HG02623 (cell line): ENCODE measurements around the gene CHMP4A.

ENCODE experiments used
- ATAC-seq: cut with Tn5 transposase; IDR thresholded peaks from one replicate; pipeline ENCODE4 v1.9.1; 2021; ENCODE audit warnings: moderate library complexity; ENCODE audit not compliant: unreplicated experiment

The CHMP4A gene

GRCh38 chr14:24212924-24213865, at the start of gene CHMP4A:
TSS of gene CHMP4A (minus strand) at chr14:24213488. CDS start at chr14:24213439, 49 bp downstream.
- ATAC-seq, result peak; percentile 68

- no peak for ATAC-seq
Observed at GRCh38 chr14:24261969-24262327, 48.7 kb upstream of the CHMP4A start.

GRCh38 chr14:24261256-24261968, 48.1 kb upstream of the CHMP4A start:
- ATAC-seq, result no peak

- no peak for ATAC-seq
Observed at GRCh38 chr14:24260780-24261157, 47.5 kb upstream of the CHMP4A start.

- no peak for ATAC-seq
Observed at GRCh38 chr14:24260026-24260779, 46.9 kb upstream of the CHMP4A start.

GRCh38 chr14:24259282-24260025, 46.2 kb upstream of the CHMP4A start:
- ATAC-seq, result no peak

GRCh38 chr14:24258548-24259265, 45.4 kb upstream of the CHMP4A start:
- no peak for ATAC-seq

- ATAC-seq, result no peak
Observed at GRCh38 chr14:24258119-24258518, 44.8 kb upstream of the CHMP4A start.

GRCh38 chr14:24256960-24257359, 43.7 kb upstream of the CHMP4A start:
- no peak for ATAC-seq

- no peak for ATAC-seq
Observed at GRCh38 chr14:24255931-24256711, 42.8 kb upstream of the CHMP4A start.

- ATAC-seq, result no peak
Observed at GRCh38 chr14:24255438-24255837, 42.1 kb upstream of the CHMP4A start.

- no peak for ATAC-seq
Observed at GRCh38 chr14:24254630-24255392, 41.5 kb upstream of the CHMP4A start.

- ATAC-seq, result no peak
Observed at GRCh38 chr14:24253936-24254335, 40.6 kb upstream of the CHMP4A start.

- no peak for ATAC-seq
Observed at GRCh38 chr14:24252289-24253124, 39.2 kb upstream of the CHMP4A start.

- no peak for ATAC-seq
Observed at GRCh38 chr14:24251880-24252288, 38.6 kb upstream of the CHMP4A start.

GRCh38 chr14:24250354-24250753, 37.1 kb upstream of the CHMP4A start:
- no peak for ATAC-seq

GRCh38 chr14:24249230-24250021, 36.1 kb upstream of the CHMP4A start:
- no peak for ATAC-seq
